MM.1S (cell line): ENCODE results near the gene MAP3K15.

Experiments
- EZH2 ChIP-seq: fragments of 300-600 bp; sonication (generic); optimal IDR thresholded peaks from 2 replicates; pipeline ENCODE3; 2017; ENCODE audit warnings: low read depth, mild to moderate bottlenecking, antibody characterized with exemption, low read length, mixed read lengths
- TF ChIP-seq, protein P1 (sequence below): fragments of 300-600 bp; sonication (generic); IDR thresholded peaks from 2 replicates; pipeline ENCODE4 v1.5.1; 2016; ENCODE audit warnings: antibody characterized with exemption, low read length, mixed read lengths

GRCh38 chrX:19539665-19540064 is 24.4 kb upstream of the MAP3K15 start:
- TF ChIP-seq, protein P1, sequence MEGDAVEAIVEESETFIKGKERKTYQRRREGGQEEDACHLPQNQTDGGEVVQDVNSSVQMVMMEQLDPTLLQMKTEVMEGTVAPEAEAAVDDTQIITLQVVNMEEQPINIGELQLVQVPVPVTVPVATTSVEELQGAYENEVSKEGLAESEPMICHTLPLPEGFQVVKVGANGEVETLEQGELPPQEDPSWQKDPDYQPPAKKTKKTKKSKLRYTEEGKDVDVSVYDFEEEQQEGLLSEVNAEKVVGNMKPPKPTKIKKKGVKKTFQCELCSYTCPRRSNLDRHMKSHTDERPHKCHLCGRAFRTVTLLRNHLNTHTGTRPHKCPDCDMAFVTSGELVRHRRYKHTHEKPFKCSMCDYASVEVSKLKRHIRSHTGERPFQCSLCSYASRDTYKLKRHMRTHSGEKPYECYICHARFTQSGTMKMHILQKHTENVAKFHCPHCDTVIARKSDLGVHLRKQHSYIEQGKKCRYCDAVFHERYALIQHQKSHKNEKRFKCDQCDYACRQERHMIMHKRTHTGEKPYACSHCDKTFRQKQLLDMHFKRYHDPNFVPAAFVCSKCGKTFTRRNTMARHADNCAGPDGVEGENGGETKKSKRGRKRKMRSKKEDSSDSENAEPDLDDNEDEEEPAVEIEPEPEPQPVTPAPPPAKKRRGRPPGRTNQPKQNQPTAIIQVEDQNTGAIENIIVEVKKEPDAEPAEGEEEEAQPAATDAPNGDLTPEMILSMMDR = no peak
- no peak for TF ChIP-seq EZH2
